Liver (tissue), 3 donors: ENCODE results near the gene XXYLT1.

Experiments
- ATF3 ChIP-seq: IDR thresholded peaks from 2 replicates; pipeline ENCODE4 v1.6.1; 2016; ENCODE audit warnings: antibody characterized with exemption
- JUND ChIP-seq, 2 donors: IDR thresholded peaks; 2 replicates each; pipeline ENCODE4 v1.6.1; 2016; ENCODE audit warnings: antibody characterized with exemption in 2 of 2
- MAX ChIP-seq: IDR thresholded peaks from 2 replicates; pipeline ENCODE4 v1.6.1; 2016; ENCODE audit warnings: antibody characterized with exemption
- RAD21 ChIP-seq, 2 donors: IDR thresholded peaks; 2 replicates each; pipeline ENCODE4 v1.6.1; 2016; ENCODE audit warnings: antibody characterized with exemption in 2 of 2, mild to moderate bottlenecking in 2 of 2
- SP1 ChIP-seq: IDR thresholded peaks from 2 replicates; pipeline ENCODE4 v1.6.1; 2018; ENCODE audit warnings: antibody characterized with exemption, mild to moderate bottlenecking
- TAF1 ChIP-seq: conservative IDR thresholded peaks from 2 replicates; pipeline ENCODE4 v1.6.1; 2016; ENCODE audit warnings: antibody characterized with exemption, mild to moderate bottlenecking
- YY1 ChIP-seq: IDR thresholded peaks from 2 replicates; pipeline ENCODE4 v1.6.1; 2016; ENCODE audit warnings: antibody characterized with exemption, mild to moderate bottlenecking
- TF ChIP-seq, protein P1 (sequence below): fragments of 150-350 bp; IDR thresholded peaks from 2 replicates; pipeline ENCODE4 v1.5.1; 2017; ENCODE audit warnings: improper control_type of control experiment, low read depth, low read length; ENCODE audit not compliant: missing input control
- donor health status: healthy.
- donor health status: healthy.

- TF ChIP-seq, protein P1, sequence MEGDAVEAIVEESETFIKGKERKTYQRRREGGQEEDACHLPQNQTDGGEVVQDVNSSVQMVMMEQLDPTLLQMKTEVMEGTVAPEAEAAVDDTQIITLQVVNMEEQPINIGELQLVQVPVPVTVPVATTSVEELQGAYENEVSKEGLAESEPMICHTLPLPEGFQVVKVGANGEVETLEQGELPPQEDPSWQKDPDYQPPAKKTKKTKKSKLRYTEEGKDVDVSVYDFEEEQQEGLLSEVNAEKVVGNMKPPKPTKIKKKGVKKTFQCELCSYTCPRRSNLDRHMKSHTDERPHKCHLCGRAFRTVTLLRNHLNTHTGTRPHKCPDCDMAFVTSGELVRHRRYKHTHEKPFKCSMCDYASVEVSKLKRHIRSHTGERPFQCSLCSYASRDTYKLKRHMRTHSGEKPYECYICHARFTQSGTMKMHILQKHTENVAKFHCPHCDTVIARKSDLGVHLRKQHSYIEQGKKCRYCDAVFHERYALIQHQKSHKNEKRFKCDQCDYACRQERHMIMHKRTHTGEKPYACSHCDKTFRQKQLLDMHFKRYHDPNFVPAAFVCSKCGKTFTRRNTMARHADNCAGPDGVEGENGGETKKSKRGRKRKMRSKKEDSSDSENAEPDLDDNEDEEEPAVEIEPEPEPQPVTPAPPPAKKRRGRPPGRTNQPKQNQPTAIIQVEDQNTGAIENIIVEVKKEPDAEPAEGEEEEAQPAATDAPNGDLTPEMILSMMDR, result no peak
- TF ChIP-seq RAD21 (IDR thresholded peaks at IDR 0.05), result no peak
- TF ChIP-seq SP1, result no peak
- no peak for TF ChIP-seq MAX
- TF ChIP-seq JUND (IDR thresholded peaks at IDR 0.05), result no peak
- TF ChIP-seq ATF3, result no peak
- TF ChIP-seq YY1, result no peak
- TF ChIP-seq TAF1, result no peak
These were observed 102.8 kb downstream of the XXYLT1 start for GRCh38 chr3:195168009-195168762.
